Gastroesophageal sphincter (tissue), 4 donors: ENCODE measurements around the gene PPBP. TPM values are rescaled to one million over a fixed set of nuclear protein-coding genes. Genes with fewer than 3 reads are reported as not detected.

Experiments
- ATAC-seq: fragments of 150-250 bp; one replicate; pipeline ENCODE4 v1.9.1; 2016; ENCODE audit warnings: mild to moderate bottlenecking, moderate library complexity
- H3K27ac ChIP-seq, 4 donors: fragments of 200-600 bp; sonication (generic) in 3 of 4; 1 replicate in 3 of 4; 2 replicates in 1 of 4; pipeline ENCODE4 v1.5.1; 2016 to 2019
- H3K27me3 ChIP-seq: fragments of 200-600 bp; sonication (generic); one replicate; pipeline ENCODE4 v1.5.1; 2019
- H3K36me3 ChIP-seq, 2 donors: fragments of 200-600 bp; sonication (generic); one replicate each; pipeline ENCODE4 v1.5.1; 2019; ENCODE audit warnings: control low read depth in 1 of 2
- H3K4me1 ChIP-seq, 3 donors: fragments of 200-600 bp; sonication (generic); 1 replicate in 2 of 3; 2 replicates in 1 of 3; pipeline ENCODE4 v1.5.1; 2016 to 2019; ENCODE audit warnings: control low read depth in 2 of 3
- H3K4me3 ChIP-seq, 2 donors: fragments of 200-600 bp; sonication (generic); one replicate each; pipeline ENCODE4 v1.5.1; 2019; ENCODE audit warnings: mild to moderate bottlenecking in 1 of 2, moderate library complexity in 1 of 2
- H3K9me3 ChIP-seq, 3 donors: fragments of 200-600 bp; sonication (generic); one replicate each; pipeline ENCODE4 v1.5.1; 2017 to 2019; ENCODE audit warnings: control low read depth in 2 of 3
- CTCF ChIP-seq, 4 experiments: fragments of 200-600 bp in 2 of 4; fragments of 450-650 bp in 2 of 4; sonication (generic) in 1 of 4; IDR thresholded peaks; one replicate each; pipeline ENCODE4 v1.5.1; 2017 to 2019; ENCODE audit warnings: antibody characterized with exemption in 4 of 4, mild to moderate bottlenecking in 2 of 4, moderate library complexity in 2 of 4
- EP300 ChIP-seq: sonication (generic); formaldehyde crosslinking; IDR thresholded peaks from one replicate; pipeline ENCODE4 v1.6.1; 2017; ENCODE audit warnings: antibody characterized with exemption, mild to moderate bottlenecking
- POLR2A ChIP-seq, 2 donors: fragments of 450-650 bp; IDR thresholded peaks; one replicate each; pipeline ENCODE4 v1.6.1; 2017; ENCODE audit warnings: antibody characterized with exemption in 2 of 2, mild to moderate bottlenecking in 2 of 2, moderate library complexity in 1 of 2
- POLR2AphosphoS5 ChIP-seq: sonication (generic); formaldehyde crosslinking; IDR thresholded peaks from one replicate; pipeline ENCODE4 v1.6.1; 2017; ENCODE audit warnings: antibody characterized with exemption
- WGBS, 2 donors: methylation state at CpG; one replicate each; pipeline ENCODE4 v1.1.5; 2018; ENCODE audit warnings: low coverage in 1 of 2; 5-methylcytosine and 5-hydroxymethylcytosine counted together
- total RNA-seq, 4 donors: library from RNA; depleted of rRNA; stranded (reverse); fragments of >200 nt; gene quantifications; one replicate each; pipeline ENCODE4 v1.1.0, GENCODE V29; 2016

PPBP gene
- total RNA-seq, result not detected

- TF ChIP-seq EP300, result no peak
- TF ChIP-seq POLR2A (IDR thresholded peaks at IDR 0.05), result no peak
- TF ChIP-seq CTCF (IDR thresholded peaks at IDR 0.05), result no peak
- Histone ChIP-seq H3K27ac (no peak within 1 kb of the TSS), H3K9me3 (no peaks in the 10 kb centered on the region), H3K36me3 (no peaks in the 10 kb centered on the region), H3K4me1 (no peaks in the 10 kb centered on the region), H3K4me3 (no peak within 1 kb of the TSS), H3K27me3 (peaks cover under 1% of the 10 kb centered on the region)
- ATAC-seq, result no peak
- WGBS, 2 donors, result 80 to 92% methylated on average over 1 of the region's 2 CpGs
These were observed at the start of gene PPBP for GRCh38 chr4:73988061-73988460. PPBP (minus strand) TSS chr4:73988190; CDS start chr4:73988103, 87 bp downstream.

- Histone ChIP-seq H3K36me3 (no peaks in the 10 kb centered on the region), H3K9me3 (no peaks in the 10 kb centered on the region), H3K4me3 (peak overlapping the region in 1 of 2 donors; percentile 73), H3K27me3 (no peaks in the 10 kb centered on the region), H3K4me1 (peaks cover 0 to 19% (median 4%) of the 10 kb centered on the region in 3 donors), H3K27ac (no peak overlapping the region)
- TF ChIP-seq POLR2AphosphoS5 (no peak), EP300 (no peak), POLR2A (IDR thresholded peaks at IDR 0.05) (no peak), CTCF (IDR thresholded peaks at IDR 0.05) (no peak)
- 58 to 61% methylated on average over 3 to 4 of the region's 4 CpGs for WGBS, 2 donors
- no peak for ATAC-seq
These were observed 49.3 kb upstream of the PPBP start for GRCh38 chr4:74037076-74037955.

- H3K4me3 ChIP-seq, result no peak overlapping the region
- TF ChIP-seq POLR2AphosphoS5, result no peak
- TF ChIP-seq EP300, result no peak
- TF ChIP-seq CTCF (IDR thresholded peaks at IDR 0.05), result no peak
- TF ChIP-seq POLR2A (IDR thresholded peaks at IDR 0.05), result no peak
- peaks cover 0 to 9% (median 4%) of the 10 kb centered on the region in 3 donors for H3K4me1 ChIP-seq
- H3K36me3 ChIP-seq, result no peaks in the 10 kb centered on the region
- H3K27ac ChIP-seq, result no peak overlapping the region
- no peak for ATAC-seq
- H3K27me3 ChIP-seq, result no peaks in the 10 kb centered on the region
- H3K9me3 ChIP-seq, result no peaks in the 10 kb centered on the region
These were observed 45.7 kb upstream of the PPBP start for GRCh38 chr4:74033739-74034138.

GRCh38 chr4:74032064-74032463 lies 44.1 kb upstream of the PPBP start:
- Histone ChIP-seq H3K27ac (no peak overlapping the region), H3K36me3 (no peaks in the 10 kb centered on the region), H3K27me3 (no peaks in the 10 kb centered on the region), H3K4me1 (no peaks in the 10 kb centered on the region), H3K4me3 (no peak overlapping the region), H3K9me3 (no peaks in the 10 kb centered on the region)
- TF ChIP-seq POLR2AphosphoS5 (no peak), CTCF (IDR thresholded peaks at IDR 0.05) (no peak), EP300 (no peak), POLR2A (IDR thresholded peaks at IDR 0.05) (no peak)
- no peak for ATAC-seq

- no peak for ATAC-seq
- TF ChIP-seq POLR2AphosphoS5 (no peak), POLR2A (IDR thresholded peaks at IDR 0.05) (no peak), EP300 (no peak)
- no peaks in the 10 kb centered on the region for H3K27me3 ChIP-seq
- H3K27ac ChIP-seq, result no peak overlapping the region
- no peaks in the 10 kb centered on the region for H3K4me1 ChIP-seq
- no peak overlapping the region for H3K4me3 ChIP-seq
- H3K36me3 ChIP-seq, result no peaks in the 10 kb centered on the region
- H3K9me3 ChIP-seq, result no peaks in the 10 kb centered on the region
These were observed 43.6 kb upstream of the PPBP start for GRCh38 chr4:74031576-74031975.
